NCI-H1048 (cell line): ENCODE data around the gene MANBA.
"Not testable (repeated sequence)": the region's sequence is repeated elsewhere in the genome, so short reads cannot be mapped to it uniquely, and the experiment has no call there.

Experiments used
- DNase-seq: peaks from one replicate; lab custom pipeline; 2025; lab: John Stamatoyannopoulos, UW

Gene MANBA

DNA sequence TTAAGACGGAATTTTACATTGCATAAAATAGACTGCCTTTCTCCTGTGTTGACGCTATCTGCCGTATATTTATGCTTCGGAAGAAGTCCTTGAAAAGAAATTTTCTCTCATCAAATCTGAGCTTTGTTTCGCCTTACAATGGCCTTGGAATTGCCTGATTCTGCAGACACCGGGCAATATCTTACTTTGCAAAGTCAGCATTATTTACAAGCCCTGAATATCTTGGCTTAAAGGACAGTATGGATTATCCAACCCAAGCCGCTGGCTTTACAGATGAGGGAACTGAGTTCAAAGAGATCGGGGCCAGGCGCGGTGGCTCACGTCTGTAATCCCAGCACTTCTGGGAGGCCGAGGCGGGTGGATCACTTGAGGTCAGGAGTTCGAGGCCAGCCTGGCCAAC lies 1.1 kb upstream of the MANBA start:
- DNase-seq, result no peak

DNA sequence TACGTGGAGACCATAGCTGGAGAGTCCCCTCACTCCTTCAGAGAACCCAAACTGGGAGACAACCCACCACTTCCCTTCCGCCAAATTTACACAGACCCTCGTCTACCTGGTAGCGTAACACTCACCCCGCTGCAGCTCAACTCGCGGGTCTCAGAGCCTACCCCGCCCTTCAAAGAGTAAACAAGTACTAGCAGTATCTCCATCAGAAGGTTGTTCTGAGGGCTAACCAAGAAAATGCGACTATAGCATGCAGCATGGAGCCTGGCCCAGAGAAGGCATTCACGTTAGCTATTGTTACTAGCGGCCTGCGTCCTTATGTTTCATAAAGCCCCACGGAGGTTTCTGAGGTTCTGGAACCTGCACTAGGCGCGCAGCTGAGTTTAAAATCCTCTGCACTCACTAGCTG lies 531 bp upstream of the MANBA start:
- no peak for DNase-seq

DNA sequence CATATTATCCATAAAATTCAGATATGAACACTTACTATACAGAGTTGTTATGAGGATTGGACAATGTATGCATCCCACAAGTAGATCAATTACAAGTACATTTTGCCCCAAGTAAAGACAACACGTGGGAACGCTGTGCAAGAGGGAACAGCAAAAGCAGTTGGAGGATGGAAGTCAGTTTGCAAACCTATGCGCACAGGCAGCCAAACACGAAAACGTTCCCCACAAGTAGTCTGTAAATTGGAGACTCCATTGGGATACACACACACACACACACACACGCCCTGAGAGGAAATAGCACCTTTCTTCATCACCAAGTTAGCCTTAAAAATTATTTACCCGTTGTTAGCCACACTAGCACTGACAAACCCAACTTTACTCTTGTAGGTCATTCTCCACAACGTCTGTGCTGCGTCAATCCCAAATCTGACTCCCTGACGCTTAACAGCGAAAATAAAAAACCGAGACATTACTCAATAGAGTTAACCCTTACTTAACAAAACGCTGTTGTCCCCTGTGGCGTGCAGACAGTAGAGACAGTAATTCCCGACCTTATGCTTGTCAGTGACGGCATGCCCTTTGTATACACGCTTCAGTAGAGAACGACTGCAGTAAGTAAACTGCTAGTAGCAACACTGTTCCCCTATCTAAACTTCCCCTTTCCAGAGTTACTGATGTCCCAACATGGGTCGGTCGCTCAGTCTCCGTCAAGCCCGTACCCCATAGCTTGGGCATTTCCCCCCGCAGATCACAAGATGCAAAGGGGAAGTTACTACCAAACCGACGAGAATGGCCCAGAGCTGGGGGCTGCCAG lies 730 bp downstream of the MANBA start:
- DNase-seq, result no peak

DNA sequence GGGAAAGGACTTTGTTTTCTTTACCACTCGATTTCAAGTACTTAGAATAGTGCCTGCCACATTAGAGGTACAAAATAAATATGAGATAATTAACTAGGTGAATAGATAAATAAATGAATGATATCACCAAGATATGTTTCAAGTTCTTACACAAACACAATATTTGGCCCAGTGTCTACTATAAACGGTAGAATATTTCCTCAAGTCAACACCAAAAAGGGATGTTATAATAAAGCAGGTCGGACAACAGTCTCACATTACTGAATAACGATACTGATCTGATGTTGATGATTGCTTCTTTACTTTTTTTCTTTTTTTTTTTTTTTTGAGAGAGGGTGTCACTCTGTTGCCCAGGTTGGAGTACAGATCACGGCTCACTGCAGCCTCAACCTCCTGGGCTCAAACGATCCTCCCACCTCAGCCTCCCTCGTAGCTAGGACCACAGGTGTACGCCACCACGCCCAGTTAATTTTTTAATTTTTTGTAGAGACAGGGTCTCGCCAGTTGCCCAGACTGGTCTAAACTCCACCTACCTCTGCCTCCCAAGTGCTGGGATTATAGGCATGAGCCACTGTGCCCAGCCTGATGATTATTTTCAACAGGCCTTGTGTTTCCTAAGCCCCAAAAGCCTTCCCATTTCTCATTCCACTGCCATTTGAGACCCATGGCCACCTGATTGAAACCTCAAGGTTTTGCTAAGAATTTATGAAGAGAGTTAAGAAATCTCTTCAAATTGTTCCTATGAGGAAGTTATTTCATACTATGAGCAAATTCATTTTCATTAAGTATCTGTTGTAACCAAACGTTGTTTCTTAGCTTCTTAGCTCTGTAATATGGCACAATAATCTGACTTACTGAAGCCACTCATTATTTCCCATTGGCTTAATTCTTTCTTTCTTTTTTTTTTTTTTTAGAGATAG lies 2.3 kb downstream of the MANBA start:
- DNase-seq, result no peak

DNA sequence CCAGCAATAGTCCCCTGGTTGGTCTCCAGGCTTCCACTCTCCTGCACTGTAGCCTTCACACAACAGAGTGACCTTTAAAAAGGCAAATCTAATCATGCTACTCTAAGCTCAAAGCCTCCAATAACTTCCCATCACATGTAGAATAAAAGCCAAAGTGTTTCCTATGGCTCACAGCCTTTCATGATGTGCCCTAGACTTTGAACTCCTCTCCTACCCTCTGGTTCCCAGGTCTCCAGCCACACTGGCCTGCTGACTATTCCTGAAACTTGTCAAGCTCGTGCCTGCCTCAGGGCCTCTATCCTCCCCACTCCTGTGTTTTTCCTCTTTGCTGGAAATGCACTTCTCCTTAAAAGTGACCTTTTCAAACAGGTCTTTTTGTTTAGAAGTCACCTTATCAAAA lies 3.1 kb downstream of the MANBA start:
- DNase-seq, result no peak

DNA sequence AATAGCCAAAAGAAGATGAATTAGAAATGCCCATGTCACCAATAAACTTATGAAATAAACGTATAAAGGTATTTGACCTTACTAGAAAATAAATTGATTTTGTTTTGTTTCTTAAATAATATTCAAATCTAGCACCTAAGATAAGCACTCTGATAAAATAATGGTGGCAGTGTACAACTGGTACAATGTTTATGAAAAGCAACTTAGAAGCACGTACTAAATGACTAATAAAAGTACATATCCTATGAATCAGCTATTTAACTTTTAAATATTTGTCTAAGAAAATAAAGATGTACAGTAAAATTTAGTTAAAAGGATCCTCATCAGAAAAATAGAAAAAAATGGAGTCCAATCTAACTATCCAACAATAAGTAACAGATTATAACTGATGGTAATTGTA lies 6.7 kb downstream of the MANBA start:
- DNase-seq, result no peak

DNA sequence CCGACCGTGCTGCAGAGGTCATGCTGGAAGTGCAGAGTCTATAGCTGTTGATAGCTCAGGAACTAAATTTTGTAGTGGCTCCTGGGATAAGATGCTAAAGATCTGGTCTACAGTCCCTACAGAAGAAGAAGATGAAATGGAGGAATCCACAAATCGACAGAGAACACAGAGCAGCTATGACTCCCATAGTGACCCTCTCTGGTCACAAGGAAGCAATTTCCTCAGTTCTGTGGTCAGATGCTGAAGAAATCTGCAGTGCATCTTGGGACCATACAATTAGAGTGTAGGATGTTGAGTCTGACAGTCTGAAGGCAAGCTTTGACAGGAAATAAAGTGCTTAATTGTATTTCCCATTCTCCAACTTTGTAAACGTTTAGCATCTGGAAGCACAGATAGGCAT lies 8.8 kb downstream of the MANBA start:
- DNase-seq, result no peak

DNA sequence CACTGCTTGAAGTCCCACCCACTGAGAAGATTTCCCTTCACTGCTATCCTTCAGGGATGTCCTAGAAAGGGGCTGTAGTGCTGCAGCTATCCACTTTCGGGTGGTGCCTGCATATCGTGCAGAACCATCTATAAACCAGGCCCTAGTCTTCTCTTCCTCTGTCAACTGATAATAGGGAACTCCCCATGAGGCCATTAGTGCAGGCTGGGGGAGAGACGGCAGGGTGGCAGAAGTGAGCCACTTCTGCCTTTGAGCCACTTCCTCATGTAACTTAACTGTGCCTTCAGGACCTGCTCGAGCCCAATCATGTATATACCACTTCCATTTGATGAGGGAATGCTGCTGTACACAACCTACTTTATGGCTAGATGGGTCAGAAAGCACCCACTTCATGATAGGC lies 17.4 kb downstream of the MANBA start:
- DNase-seq, result not testable (repeated sequence)

DNA sequence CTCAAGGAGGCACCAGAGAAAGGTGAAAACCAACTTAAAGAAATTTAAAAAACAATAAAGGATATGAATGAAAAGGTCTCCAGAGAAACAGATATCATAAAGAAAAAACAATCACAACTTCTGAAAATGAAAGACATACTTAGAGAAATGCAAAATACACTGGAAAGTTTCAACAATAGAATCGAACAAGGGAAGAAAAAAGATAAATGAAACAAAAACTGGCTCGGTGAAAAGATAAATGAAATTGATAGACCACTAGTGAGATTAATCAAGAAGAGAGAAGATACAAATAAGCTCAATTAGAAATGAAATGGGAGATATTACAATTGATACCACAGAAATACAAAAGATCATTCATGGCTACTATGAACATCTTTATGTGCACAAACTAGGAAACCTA lies 22.0 kb downstream of the MANBA start:
- not testable (repeated sequence) for DNase-seq

DNA sequence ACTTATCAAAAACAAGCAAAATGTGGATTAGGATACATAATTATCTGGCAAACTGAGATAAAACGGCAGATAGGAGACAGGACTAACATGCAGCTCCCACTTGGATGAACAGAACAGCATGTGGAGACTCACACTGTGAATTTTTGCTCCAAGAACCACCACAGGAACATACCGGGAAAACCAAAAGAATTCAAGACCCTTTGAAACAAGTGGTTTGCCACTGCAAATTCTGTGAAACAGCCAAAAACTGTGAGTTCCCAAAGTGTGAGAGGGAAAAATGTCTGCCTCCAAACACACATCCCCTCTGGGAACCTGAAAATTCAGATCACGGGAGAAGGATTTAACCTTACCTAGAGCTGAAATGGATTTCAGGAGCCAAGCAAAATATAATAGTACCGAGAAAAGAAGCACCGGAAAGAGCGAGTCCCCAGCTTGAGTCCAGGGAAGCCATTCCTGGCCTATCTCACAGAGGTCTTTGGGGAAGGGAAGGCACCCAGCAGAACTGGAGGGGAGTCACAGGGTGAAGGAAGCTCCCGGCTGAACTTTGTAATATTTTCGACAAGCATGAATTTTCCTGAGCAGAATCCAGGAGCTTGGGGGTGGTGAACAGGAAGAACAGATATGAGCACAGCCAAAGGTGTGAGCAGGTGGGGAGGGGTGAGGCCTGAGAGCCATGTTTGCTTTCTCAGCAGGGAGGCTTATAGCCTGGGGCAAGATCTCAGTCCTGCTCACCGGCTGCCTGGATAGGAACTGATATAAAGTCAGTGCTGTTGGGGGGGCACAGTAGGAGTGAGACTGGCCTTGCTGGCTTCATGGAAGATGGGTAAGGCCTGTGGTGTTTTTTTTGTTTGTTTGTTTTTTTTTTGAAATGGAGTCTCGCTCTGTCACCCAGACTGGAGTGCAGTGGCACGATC lies 23.9 kb downstream of the MANBA start:
- DNase-seq, result no peak

DNA sequence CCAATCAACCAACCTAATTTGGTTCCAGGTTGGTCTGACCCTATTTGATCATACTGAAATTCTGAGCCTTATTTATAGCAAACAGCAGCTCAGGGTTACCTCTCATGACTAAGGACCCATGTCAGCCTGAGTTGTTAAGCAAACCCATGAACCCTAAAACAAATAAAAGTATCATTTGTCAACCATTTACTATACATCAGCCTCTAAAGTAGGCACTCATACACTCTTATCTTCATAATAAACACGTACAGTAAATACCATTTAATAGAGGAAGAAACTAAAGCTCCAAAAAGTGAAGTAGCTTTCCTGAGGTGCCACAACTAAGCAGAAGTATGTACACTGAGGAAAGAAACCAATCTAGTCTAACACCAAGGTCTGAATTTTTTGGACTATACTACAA lies 25.2 kb downstream of the MANBA start:
- DNase-seq, result no peak

DNA sequence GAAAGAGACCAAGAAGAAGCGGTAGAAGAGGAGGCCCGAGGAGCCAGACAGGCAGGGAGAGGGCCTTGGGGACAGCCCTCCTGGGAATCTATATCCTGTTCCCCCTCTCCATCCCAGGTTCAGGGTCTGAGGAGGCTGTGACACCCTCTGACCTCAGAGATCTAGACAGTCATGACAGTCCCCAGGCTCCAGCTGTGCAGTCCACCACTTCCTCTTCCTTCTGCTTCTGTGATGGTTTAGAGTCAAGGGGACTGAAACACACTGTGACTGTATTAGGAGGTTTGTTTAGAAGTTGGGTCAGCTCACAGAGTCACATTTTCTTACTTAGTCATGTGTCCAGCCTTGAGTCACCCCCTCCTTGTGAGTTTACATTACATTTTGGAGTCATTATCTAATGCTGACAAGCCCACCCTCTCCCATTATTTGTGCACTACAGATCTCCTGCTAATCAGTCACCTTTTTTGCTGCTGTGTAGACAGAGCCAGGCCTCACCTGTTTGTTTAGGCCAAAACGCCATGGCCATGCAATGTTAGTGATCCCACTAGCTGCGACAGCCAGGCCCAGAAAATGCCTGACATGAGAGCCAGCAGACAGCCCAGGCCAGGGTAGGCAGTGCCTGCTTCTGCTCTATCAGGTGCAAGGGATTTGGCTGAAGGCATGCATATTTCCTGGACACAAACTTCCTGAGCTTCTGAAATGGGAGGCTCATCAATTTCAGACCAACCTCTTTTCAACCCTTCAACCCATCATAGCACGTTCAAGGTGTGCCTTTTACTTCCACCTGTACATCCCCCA lies 26.0 kb downstream of the MANBA start:
- DNase-seq, result no peak

DNA sequence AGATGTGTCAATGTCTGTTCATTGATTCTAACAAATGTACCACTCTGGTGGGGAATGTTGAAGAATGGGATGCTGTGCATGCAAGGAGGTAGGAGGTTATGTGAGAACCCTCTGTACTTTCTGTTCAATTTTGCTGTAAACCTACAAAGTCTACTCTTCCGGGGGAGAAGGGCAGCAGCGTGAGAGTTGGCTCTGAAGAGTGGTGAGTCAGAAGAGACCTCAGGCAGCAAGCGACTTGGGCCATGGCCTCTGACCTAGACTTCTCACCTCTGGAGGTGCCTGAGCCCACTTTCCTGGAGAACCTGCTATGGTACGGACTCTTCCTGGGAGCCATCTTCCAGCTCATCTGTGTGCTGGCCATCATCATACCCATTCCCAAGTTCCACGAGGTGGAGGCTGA lies 26.7 kb downstream of the MANBA start:
- DNase-seq, result no peak

DNA sequence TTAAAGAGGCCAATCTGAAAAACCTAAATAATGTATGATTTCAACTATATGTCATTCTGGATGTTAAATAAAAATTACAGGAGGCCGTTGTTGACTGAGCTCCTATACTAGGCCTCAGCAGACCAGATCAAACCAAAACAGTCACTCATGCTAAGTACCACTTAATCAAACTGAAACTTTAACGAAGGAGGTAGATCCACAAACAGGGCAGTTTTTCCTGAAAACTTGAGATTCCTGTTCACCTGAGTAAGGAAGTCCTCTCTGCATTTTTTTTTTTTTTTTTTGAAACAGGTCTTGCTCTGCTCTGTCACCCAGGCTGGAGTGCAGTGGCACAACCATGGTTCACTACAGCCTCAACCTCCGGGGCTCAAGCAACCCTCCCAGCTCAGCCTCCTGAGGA lies 27.7 kb downstream of the MANBA start:
- DNase-seq, result no peak

DNA sequence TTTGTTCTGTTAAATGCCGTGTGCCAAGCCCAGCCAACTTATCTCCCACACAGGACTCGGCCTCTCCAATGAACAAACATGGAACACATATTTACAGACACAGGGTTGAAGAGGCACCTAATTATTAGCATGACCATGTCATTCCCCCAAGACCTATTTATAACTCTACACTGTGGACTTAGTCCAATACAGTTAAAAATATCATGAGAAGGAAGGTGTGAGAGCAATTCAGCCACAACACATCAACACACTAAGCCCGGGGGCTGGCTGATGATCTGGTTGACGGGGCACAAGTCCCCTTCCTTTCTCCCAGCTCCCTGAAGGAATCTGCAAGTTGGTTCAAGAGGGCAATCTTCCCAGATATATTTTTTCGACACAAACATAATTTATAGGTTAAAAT lies 28.1 kb downstream of the MANBA start:
- no peak for DNase-seq

DNA sequence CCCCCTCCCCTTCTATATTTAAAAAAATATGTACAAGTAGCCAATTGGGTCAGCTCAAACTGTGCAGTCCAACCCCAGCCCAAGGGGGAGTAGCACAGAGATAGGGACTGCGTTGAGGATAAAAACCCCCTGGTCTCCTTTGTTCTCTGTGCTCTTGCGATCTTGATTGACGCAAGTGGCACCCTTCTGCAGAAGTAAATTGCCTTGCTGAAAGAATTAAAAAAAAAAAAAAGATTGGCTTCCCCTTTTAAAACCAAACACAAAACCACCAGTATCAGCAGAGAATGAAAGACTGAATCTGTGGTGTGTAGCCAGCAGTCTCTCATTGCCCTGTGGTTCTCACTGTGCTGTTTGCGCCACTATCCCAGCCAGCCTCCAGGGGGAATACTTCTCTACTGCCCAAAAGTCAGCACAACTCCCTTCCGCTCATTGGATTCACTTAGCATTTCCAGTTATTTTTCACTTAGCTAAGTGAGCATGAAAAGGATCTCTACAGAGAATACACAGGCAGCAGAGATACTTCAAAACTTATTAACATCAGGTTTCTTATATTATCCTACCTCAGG lies 29.7 kb downstream of the MANBA start:
- DNase-seq, result no peak

DNA sequence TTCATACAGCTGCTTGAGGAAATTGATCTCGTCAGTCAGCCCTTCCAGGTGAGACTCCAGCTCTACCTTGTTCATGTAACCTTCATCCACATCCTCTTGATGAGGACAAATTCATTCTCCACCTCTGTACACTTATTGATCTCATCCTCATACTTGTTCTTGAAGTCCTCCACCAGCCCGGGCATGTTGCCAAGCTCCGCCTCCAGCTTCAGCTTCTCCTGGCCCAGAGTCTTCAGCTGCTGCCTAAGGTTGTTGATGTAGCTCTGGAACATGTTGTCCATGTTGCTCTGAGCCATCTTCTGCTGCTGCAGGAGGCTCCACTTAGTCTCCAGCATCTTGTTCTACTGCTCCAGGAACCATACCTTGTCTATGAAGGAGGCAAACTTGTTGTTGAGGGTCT lies 31.3 kb downstream of the MANBA start:
- not testable (repeated sequence) for DNase-seq

DNA sequence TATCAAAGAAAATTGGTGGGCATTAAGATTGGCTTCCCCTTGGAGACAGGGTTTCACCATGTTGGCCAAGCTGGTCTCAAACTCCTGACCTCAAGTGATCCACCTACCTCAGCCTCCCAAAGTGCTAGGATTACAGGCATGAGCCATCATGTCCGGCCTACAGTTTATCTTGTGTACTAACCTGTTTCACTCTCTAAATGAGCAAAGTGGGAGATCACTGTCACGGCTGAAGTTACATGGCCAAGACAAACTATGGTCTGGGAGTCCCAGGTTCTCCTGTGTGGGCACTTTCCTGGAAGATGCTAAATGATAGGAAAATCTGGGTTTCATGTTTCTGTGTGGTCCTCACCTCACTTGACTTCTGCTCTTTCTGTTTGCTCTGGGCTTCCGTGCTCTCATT lies 33.8 kb downstream of the MANBA start:
- DNase-seq, result not testable (repeated sequence)

DNA sequence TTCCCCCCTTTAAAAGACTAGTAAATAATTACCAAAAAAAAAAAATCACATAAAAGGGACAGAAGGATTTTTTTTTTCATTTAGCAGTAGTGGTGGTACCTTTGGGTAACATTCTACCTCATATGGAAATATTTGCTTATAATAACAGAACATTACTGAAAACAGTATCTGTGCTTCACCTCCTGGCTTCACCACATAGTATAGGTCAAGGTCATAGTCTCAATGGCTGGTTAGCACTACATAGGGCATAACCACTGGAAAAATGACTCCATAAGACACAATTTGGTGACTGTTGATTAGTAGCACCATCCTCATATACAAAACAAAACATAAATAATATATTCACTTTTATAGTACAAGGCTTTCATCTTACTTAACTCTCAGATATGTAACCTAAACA lies 34.7 kb downstream of the MANBA start:
- no peak for DNase-seq

DNA sequence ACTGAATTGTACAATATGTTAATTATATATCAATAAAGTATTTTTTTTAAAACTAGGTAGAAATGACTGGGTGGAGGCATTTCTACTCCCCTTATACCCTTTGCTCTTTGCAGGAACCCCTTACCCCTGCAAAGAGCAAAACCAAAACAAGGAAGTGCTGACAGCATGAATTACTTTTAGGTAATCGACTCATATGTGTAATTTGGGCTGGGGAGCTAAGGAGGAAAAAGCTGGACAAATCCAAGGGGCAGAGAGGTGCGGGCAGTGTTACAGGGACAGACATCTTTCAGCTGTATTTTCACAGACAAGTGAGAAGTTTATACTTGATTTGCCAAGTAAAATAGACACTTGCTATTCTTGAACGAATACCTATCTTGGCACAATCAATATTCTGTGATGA lies 35.5 kb downstream of the MANBA start:
- no peak for DNase-seq

DNA sequence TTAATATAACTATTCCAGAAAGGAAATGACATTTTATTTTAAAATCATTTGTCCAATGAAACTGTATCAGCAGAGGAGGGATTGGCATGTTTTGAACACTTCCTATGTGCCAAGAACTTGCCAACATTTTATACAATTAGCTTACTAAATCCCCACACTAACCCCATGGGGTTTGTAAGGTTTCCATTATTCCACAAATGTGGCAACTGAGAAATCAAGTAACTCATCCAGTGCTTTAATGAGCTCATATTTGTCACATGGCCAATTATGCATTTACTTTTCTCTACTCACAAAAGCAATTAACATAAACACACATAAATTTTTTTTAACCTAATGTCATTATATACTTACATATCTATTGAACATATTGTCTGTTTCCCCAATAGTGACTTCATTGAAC lies 37.3 kb downstream of the MANBA start:
- DNase-seq, result no peak
